Heart left ventricle (tissue), 16 donors: ENCODE data around the gene NFS1. TPM values are rescaled to one million over a fixed set of nuclear protein-coding genes. Genes with fewer than 3 reads are reported as not detected.

Experiments used
- ATAC-seq, 4 donors: fragments of 200-7000 bp; cut with Tn5 transposase; one replicate each; pipeline ENCODE4 v1.9.1; 2020 to 2022; ENCODE audit warnings: moderate library complexity in 4 of 4, mild to moderate bottlenecking in 3 of 4, moderate number of reproducible peaks in 1 of 4
- DNase-seq, 5 donors: peaks; one replicate each; pipeline ENCODE4 v3.0.0-alpha.2; 2020
- H3K27ac ChIP-seq, 12 donors: fragments of 200-600 bp; sonication (generic) in 4 of 12; one replicate each; pipeline versions ENCODE4 v1.5.0 to v1.8.0; 2016 to 2022; ENCODE audit warnings: mild to moderate bottlenecking in 2 of 12
- H3K27me3 ChIP-seq, 9 donors: fragments of 200-600 bp; sonication (generic) in 2 of 9; one replicate each; pipeline versions ENCODE4 v1.5.1 to v1.8.0; 2016 to 2022; ENCODE audit warnings: mild to moderate bottlenecking in 3 of 9
- H3K36me3 ChIP-seq, 9 donors: fragments of 200-600 bp; sonication (generic) in 2 of 9; one replicate each; pipeline versions ENCODE4 v1.5.0 to v1.8.0; 2018 to 2022; ENCODE audit warnings: mild to moderate bottlenecking in 2 of 9
- H3K4me1 ChIP-seq, 12 donors: fragments of 200-600 bp; sonication (generic) in 4 of 12; one replicate each; pipeline versions ENCODE4 v1.5.0 to v1.8.0; 2016 to 2022; ENCODE audit warnings: mild to moderate bottlenecking in 3 of 12
- H3K4me3 ChIP-seq, 12 donors: fragments of 200-600 bp; sonication (generic) in 4 of 12; one replicate each; pipeline versions ENCODE4 v1.5.0 to v1.8.0; 2017 to 2022; ENCODE audit warnings: mild to moderate bottlenecking in 9 of 12, moderate library complexity in 4 of 12
- H3K9me3 ChIP-seq, 12 donors: fragments of 200-600 bp; sonication (generic) in 4 of 12; one replicate each; pipeline versions ENCODE4 v1.5.0 to v1.8.0; 2016 to 2022; ENCODE audit warnings: mild to moderate bottlenecking in 1 of 12
- POLR2A ChIP-seq, 2 donors: fragments of 450-650 bp; IDR thresholded peaks; one replicate each; pipeline ENCODE4 v1.6.1; 2017; ENCODE audit warnings: antibody characterized with exemption in 2 of 2, mild to moderate bottlenecking in 2 of 2, moderate library complexity in 2 of 2
- WGBS, 4 donors: extraction: QIAGEN DNeasy Blood & Tissue Kit in 2 of 4; methylation state at CpG; one replicate each; pipeline versions ENCODE4 v1.1.5 to v1.1.7; 2013 to 2018; 5-methylcytosine and 5-hydroxymethylcytosine counted together
- intact Hi-C, 10 donors: fragments of 100-400 bp; cut with DNase I; formaldehyde crosslinking; loops; one replicate each; pipeline versions ENCODE4 v1.11.1 to v1.14.2; 2022
- polyA plus RNA-seq, 2 donors: library from polyadenylated mRNA; stranded (reverse); fragments of 200-250 nt; gene quantifications; one replicate each; pipeline ENCODE4 v1.2.3, GENCODE V29; 2013
- total RNA-seq, 9 donors: library from RNA; depleted of rRNA in 2 of 9; stranded (reverse); fragments of >200 nt in 2 of 9; fragmentation: NEBNext Ultra II Directional in 3 of 9; extraction: Animal tissue kit (Norgen Biotek cat#: 25700) in 3 of 9; gene quantifications; one replicate each; pipeline versions ENCODE4 v1.1.0 to v1.2.4, GENCODE V29; 2016 to 2023
- TF ChIP-seq, protein P1 (sequence below), 12 donors: fragments of 200-600 bp; sonication (generic) in 4 of 12; IDR thresholded peaks; one replicate each; pipeline versions ENCODE4 v1.5.0 to v1.8.0; 2018 to 2022; ENCODE audit warnings: antibody characterized with exemption in 12 of 12, mild to moderate bottlenecking in 5 of 12
- donor health status: ischemic (EF 13 %, LVEDD 7.1; RV severe dilation, severe dysfunction).
- donor health status: healthy with polysubstance abuse.
- donor health status: DM: no; HTN: yes; CAD: no.
- donor health status: DM: no; HTN: no; CAD: no.
- donor health status: ischemic (EF 25% LVEDD 6.9; RV normal size, moderate dysfunction).
- donor health status: ischemic (EF 25% LVEDD 5.7; RV mildly dilated, moderate dysfunction).
- donor health status: healthy.
- donor health status: DM: yes; HTN: yes; CAD: no.
- donor health status: ischemic (EF 35%, LVEDD 5.7; RV mildly dilated, moderate dysfunction).
- donor health status: nonischemic (EF 11% LVEDD 7.7; RV severe dilation, severe dysfunction).
- donor health status: DM: yes; HTN: yes; CAD: no.
- donor health status: PGD.
- donor health status: ischemic (EF 29% LVEDD 5.4; RV normal size, mild dysfunction).
- donor health status: nonischemic (EF 23%, LVEDD 6.1; RV moderate dilation, normal function).

NFS1 gene
- total and polyA plus RNA-seq, 11 donors = 27.4 to 67.5 (median 58.3) TPM

DNA sequence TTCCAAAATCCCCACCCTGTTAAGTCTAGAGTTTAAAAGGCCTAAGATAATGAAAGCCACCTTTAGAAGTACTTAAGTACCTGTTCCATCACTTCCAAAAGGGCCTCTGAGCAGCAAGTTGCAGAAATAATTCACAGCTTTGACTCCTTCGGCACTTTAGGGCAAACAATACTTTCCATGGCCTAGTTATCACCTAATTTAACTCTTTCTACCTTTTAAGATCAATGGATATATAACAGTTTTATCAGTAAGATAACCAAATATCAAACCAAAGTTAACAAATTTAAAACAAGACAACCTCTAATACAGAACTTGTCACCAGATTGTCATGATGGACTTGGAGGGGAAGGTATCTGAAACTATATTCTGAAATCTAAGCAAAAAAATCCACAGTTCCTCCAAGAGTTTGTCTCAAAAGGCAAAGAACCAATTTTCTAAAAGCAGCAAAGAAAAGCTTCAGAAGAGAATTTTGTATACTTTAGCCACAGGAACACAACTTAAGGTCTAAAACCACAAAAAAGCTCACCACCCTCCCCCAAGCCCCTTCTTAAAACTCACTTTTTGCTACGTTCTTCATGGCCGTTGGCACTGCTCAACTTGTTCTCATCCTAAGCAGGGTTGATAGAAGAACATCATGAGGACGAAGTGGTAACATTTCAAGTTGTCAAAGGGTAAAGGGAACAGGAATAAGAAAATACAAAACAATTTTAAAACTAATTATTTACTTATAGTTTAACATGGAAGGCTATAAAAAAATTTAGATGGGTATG, 39.4 kb upstream of the NFS1 start:
- DNase-seq = no peak
- 35 to 39% (median 38%) methylated on average over 4 of the region's 4 CpGs for WGBS, 4 donors
- TF ChIP-seq POLR2A (IDR thresholded peaks at IDR 0.05) = no peak
- TF ChIP-seq, protein P1, sequence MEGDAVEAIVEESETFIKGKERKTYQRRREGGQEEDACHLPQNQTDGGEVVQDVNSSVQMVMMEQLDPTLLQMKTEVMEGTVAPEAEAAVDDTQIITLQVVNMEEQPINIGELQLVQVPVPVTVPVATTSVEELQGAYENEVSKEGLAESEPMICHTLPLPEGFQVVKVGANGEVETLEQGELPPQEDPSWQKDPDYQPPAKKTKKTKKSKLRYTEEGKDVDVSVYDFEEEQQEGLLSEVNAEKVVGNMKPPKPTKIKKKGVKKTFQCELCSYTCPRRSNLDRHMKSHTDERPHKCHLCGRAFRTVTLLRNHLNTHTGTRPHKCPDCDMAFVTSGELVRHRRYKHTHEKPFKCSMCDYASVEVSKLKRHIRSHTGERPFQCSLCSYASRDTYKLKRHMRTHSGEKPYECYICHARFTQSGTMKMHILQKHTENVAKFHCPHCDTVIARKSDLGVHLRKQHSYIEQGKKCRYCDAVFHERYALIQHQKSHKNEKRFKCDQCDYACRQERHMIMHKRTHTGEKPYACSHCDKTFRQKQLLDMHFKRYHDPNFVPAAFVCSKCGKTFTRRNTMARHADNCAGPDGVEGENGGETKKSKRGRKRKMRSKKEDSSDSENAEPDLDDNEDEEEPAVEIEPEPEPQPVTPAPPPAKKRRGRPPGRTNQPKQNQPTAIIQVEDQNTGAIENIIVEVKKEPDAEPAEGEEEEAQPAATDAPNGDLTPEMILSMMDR (IDR thresholded peaks at IDR 0.05) = no peak
- peak overlapping the region in 1 of 12 donors; percentile 43 for H3K27ac ChIP-seq
- peak overlapping the region in 4 of 12 donors; percentile 75 to 91 (median 82) for H3K4me3 ChIP-seq
- H3K36me3 ChIP-seq = peaks cover 0 to 73% (median 71%) of the 10 kb centered on the region in 9 donors
- H3K27me3 ChIP-seq = no peaks in the 10 kb centered on the region
- no peak for ATAC-seq
- H3K9me3 ChIP-seq = no peaks in the 10 kb centered on the region
- intact Hi-C loops = loop anchor here in 4 of 10 donors (5.0 to 10.0 kb wide), 2 partner anchors 36 to 146 kb away; no protein-coding TSS in a partner anchor
- peaks cover 26 to 80% (median 65%) of the 10 kb centered on the region in 12 donors for H3K4me1 ChIP-seq

DNA sequence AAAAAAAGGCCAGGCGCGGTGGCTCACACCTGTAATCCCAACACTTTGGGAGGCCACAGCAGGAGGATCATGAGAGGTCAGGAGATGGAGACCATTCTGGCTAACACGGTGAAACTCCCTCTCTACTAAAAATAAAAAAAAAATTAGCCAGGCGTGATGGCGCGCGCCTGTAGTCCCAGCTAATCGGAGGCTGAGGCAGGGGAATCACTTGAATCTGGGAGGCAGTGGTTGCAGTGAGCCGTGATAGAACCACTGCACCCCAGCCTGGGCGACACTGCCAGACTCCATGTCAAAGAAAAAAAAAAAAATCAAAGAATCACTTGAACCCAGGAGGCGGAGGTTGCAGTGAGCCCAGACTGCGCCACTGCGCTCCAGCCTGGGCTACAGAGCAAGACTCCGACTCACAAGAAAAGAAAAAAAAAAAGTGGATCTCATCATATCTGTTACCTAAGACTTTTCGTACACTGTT, 38.7 kb upstream of the NFS1 start:
- Histone ChIP-seq H3K27me3 (no peaks in the 10 kb centered on the region), H3K36me3 (peaks cover 0 to 80% (median 78%) of the 10 kb centered on the region in 9 donors)
- ATAC-seq = no peak

DNA sequence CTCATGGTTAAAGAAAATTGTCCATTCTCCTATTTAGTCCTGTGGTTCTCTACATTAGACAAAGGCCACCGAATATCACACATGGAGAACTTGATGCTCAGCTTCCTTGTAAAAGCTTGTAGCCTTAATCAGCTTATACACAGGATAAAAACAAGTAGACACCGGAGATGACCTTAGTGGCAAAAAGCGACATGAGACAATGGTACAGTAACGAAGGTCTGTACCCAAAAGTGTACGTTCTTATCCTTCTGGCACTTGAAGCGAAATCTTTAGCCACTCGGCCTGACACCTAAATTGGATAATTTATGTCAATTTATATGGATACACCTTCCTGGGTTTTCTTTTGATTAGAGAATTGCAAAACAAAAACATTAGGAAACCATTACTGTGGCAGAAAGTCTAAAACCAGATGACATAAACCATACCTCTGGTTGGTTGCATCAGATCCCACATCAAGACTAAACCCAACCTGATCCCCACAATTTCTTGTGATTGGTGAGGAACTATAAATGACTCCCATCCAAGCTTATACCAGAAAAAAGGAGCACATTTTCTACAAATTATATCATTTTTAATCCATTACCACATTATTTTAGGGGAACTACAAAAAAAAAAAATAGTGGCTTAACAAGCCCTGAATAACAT, 36.8 kb upstream of the NFS1 start:
- intact Hi-C loops = loop anchor here in 5 of 10 donors (2.0 to 10.0 kb wide), 3 partner anchors 27 to 149 kb away; no protein-coding TSS in a partner anchor
- H3K4me3 ChIP-seq = peak overlapping the region in 4 of 12 donors; percentile 3 to 16 (median 8)
- no peak for ATAC-seq

More for the DNA sequence above, 38.7 kb upstream of the NFS1 start:
- peaks cover 27 to 80% (median 63%) of the 10 kb centered on the region in 12 donors for H3K4me1 ChIP-seq
- peak overlapping the region in 3 of 12 donors; percentile 75 to 91 (median 77) for H3K4me3 ChIP-seq
- DNase-seq = no peak
- TF ChIP-seq, protein P1 (IDR thresholded peaks at IDR 0.05) = no peak
- no peak for TF ChIP-seq POLR2A (IDR thresholded peaks at IDR 0.05)
- no peak overlapping the region for H3K27ac ChIP-seq
- H3K9me3 ChIP-seq = no peaks in the 10 kb centered on the region
- intact Hi-C loops = loop anchor here in 4 of 10 donors (5.0 to 10.0 kb wide), 2 partner anchors 36 to 147 kb away; no protein-coding TSS in a partner anchor
- WGBS, 4 donors = 82 to 94% (median 88%) methylated on average over 15 of the region's 15 CpGs

More for the DNA sequence above, 36.8 kb upstream of the NFS1 start:
- TF ChIP-seq POLR2A (IDR thresholded peaks at IDR 0.05) = no peak
- TF ChIP-seq, protein P1 (IDR thresholded peaks at IDR 0.05) = no peak
- no peaks in the 10 kb centered on the region for H3K27me3 ChIP-seq
- WGBS, 4 donors = 21 to 32% (median 29%) methylated on average over 7 of the region's 7 CpGs
- peaks cover 0 to 100% (median 97%) of the 10 kb centered on the region in 9 donors for H3K36me3 ChIP-seq
- peaks cover 29 to 98% (median 80%) of the 10 kb centered on the region in 12 donors for H3K4me1 ChIP-seq
- DNase-seq = no peak
- H3K27ac ChIP-seq = peak overlapping the region in 1 of 12 donors; percentile 19
- H3K9me3 ChIP-seq = no peaks in the 10 kb centered on the region
